Subcutaneous adipose tissue (tissue), 4 donors: ENCODE data around the gene GAL3ST2. TPM values are rescaled to one million over a fixed set of nuclear protein-coding genes. Genes with fewer than 3 reads are reported as not detected.

Experiments used
- CTCF ChIP-seq: fragments of 450-650 bp; IDR thresholded peaks from one replicate; pipeline ENCODE4 v1.5.1; 2016; ENCODE audit warnings: low read depth, mild to moderate bottlenecking, control low read depth, antibody characterized with exemption, moderate library complexity
- total RNA-seq, 4 donors: library from RNA; depleted of rRNA; stranded (reverse); fragments of >200 nt; gene quantifications; one replicate each; pipeline ENCODE4 v1.1.0, GENCODE V29; 2016

The GAL3ST2 gene
- total RNA-seq, 4 donors from 2014 or later = 2.2 TPM; not detected in 3

- TF ChIP-seq CTCF = no peak
These were observed 73.3 kb downstream of the GAL3ST2 start for GRCh38 chr2:241849616-241850543.

- TF ChIP-seq CTCF = no peak
These were observed 74.1 kb downstream of the GAL3ST2 start for GRCh38 chr2:241850544-241851324.

- TF ChIP-seq CTCF = no peak
These were observed 74.9 kb downstream of the GAL3ST2 start for GRCh38 chr2:241851325-241852115.

- no peak for TF ChIP-seq CTCF
These were observed 75.7 kb downstream of the GAL3ST2 start for GRCh38 chr2:241852116-241852980.

- TF ChIP-seq CTCF = no peak
These were observed 76.5 kb downstream of the GAL3ST2 start for GRCh38 chr2:241852981-241853631.

Other genes with a start within 250 kb of the GAL3ST2 start
- 100 to 1,000 TPM in 1 of 4 donors, 10 to 100 TPM in 3; 69.9 to 421 (median 80.4) TPM for gene BOK, start 218.1 kb upstream of the GAL3ST2 start, total RNA-seq
- gene THAP4, start 139.7 kb upstream of the GAL3ST2 start, total RNA-seq = 10 to 100 TPM; 24.8 to 54.3 (median 31.1) TPM
- 100 to 1,000 TPM in 1 of 4 donors, 10 to 100 TPM in 3; 32.3 to 103 (median 47.7) TPM for gene ATG4B, start 139.1 kb upstream of the GAL3ST2 start, total RNA-seq
- gene DTYMK, start 90.0 kb upstream of the GAL3ST2 start, total RNA-seq = 10 to 100 TPM; 10.4 to 20.5 (median 17.2) TPM
- gene ING5, start 74.8 kb upstream of the GAL3ST2 start, total RNA-seq = 10 to 100 TPM; 24.1 to 44.3 (median 30.5) TPM
- 10 to 100 TPM; 12.1 to 44.3 (median 13.4) TPM for gene D2HGDH, start 42.2 kb upstream of the GAL3ST2 start, total RNA-seq
- 1 to 10 TPM in 1 of 4 donors, under 1 TPM in 1, not detected in 2; 0.75 to 1.8 TPM for gene NEU4, start 32.4 kb downstream of the GAL3ST2 start, total RNA-seq
- under 1 TPM in 3 of 4 donors, not detected in 1; 0.44 to 0.57 (median 0.51) TPM for gene PDCD1, start 82.1 kb downstream of the GAL3ST2 start, total RNA-seq
- under 1 TPM in 1 of 4 donors, not detected in 3; 0.33 TPM for gene RTP5, start 92.9 kb downstream of the GAL3ST2 start, total RNA-seq